GM12878 (cell line): Measurements from ENCODE around the gene RPL38. TPM values are rescaled to one million over a fixed set of nuclear protein-coding genes. Genes with fewer than 3 reads are reported as not detected.

ENCODE experiments used
- ATAC-seq: fragments of 200-7000 bp; cut with Tn5 transposase; 3 replicates; pipeline ENCODE4 v1.9.1; 2020; ENCODE audit warnings: mild to moderate bottlenecking, moderate library complexity
- BruUV-seq: library from RNA; stranded (reverse); fragments of 400-500 nt; replicated peaks from 2 replicates; lab custom pipeline; 2021; lab: Mats Ljungman, UMichigan
- CTCF ChIA-PET: fragments of 300-600 bp; sonication (Branson Sonifier 250); formaldehyde crosslinking; extraction: SDS; loops from one replicate; lab custom pipeline; 2021; ENCODE audit warnings: inconsistent platforms; lab: Yijun Ruan, JAX
- POLR2A ChIA-PET: fragments of 350-600 bp; formaldehyde crosslinking; extraction: SDS; loops from one replicate; lab custom pipeline; 2021; ENCODE audit warnings: inconsistent platforms; lab: Charles Lee
- RAD21 ChIA-PET: fragments of 300-600 bp; sonication (Branson Sonifier 250); formaldehyde crosslinking; loops from one replicate; lab custom pipeline; 2023; ENCODE audit warnings: antibody characterized with exemption; ENCODE audit not compliant: unreplicated experiment; lab: Charles Lee
- SMC1A ChIA-PET: fragments of 300-600 bp; sonication (Branson Sonifier 250); formaldehyde crosslinking; loops from one replicate; lab custom pipeline; 2023; ENCODE audit not compliant: unreplicated experiment, uncharacterized antibody; lab: Charles Lee
- DNase-seq: peaks from one replicate; pipeline ENCODE4 v3.0.0-alpha.2; 2011; ENCODE audit warnings: low read depth, low spot score
- FAIRE-seq: peaks from 3 replicates; lab custom pipeline; 2011; peaks lifted over from hg19 to GRCh38; lab: Jason Lieb, UNC
- H2AFZ ChIP-seq: 2 replicates; pipeline ENCODE4 v1.6.0; 2011; ENCODE audit warnings: low read depth, low read length, control low read depth; ENCODE audit not compliant: control insufficient read depth
- H3K27ac ChIP-seq: 2 replicates; pipeline ENCODE4 v1.5.1; 2011; ENCODE audit warnings: control low read depth; ENCODE audit not compliant: control insufficient read depth, insufficient read depth
- H3K27me3 ChIP-seq, 2 experiments: replicated peaks in 1 of 2; 2 replicates each; pipeline versions ENCODE4 v1.6.0 to v1.6.1; 2011; ENCODE audit warnings: low read length in 1 of 2; ENCODE audit not compliant: control insufficient read depth in 2 of 2, insufficient read depth in 2 of 2
- H3K36me3 ChIP-seq, 2 experiments: 2 replicates each; pipeline ENCODE4 v1.5.1; 2011; ENCODE audit warnings: low read length in 1 of 2; ENCODE audit not compliant: control insufficient read depth in 2 of 2, insufficient read depth in 2 of 2
- H3K4me1 ChIP-seq: 2 replicates; pipeline ENCODE4 v1.6.1; 2011; ENCODE audit warnings: mild to moderate bottlenecking, low read length, moderate library complexity, mixed read lengths; ENCODE audit not compliant: control insufficient read depth, insufficient read depth
- H3K4me2 ChIP-seq: 2 replicates; pipeline ENCODE4 v1.6.0; 2011; ENCODE audit warnings: control low read depth; ENCODE audit not compliant: control insufficient read depth, insufficient read depth
- H3K4me3 ChIP-seq: fragments of 200-600 bp; sonication (generic); 2 replicates; pipeline ENCODE4 v1.5.1; 2016
- H3K79me2 ChIP-seq: 2 replicates; pipeline ENCODE4 v1.6.0; 2011; ENCODE audit warnings: low read length; ENCODE audit not compliant: control insufficient read depth, insufficient read depth
- H3K9ac ChIP-seq: 2 replicates; pipeline ENCODE4 v1.8.0; 2011; ENCODE audit warnings: low read length, control low read depth, mixed read lengths; ENCODE audit not compliant: control insufficient read depth, insufficient read depth
- H3K9me3 ChIP-seq: replicated peaks from 3 replicates; pipeline ENCODE4 v1.5.1; 2011; ENCODE audit warnings: mild to moderate bottlenecking, low read length; ENCODE audit not compliant: control insufficient read depth, insufficient read depth
- H4K20me1 ChIP-seq: 2 replicates; pipeline ENCODE4 v1.6.0; 2011; ENCODE audit not compliant: control insufficient read depth, insufficient read depth
- ASH2L ChIP-seq: fragments of 300-600, 200-600 bp; sonication (generic); IDR thresholded peaks from 2 replicates; pipeline ENCODE4 v1.6.1; 2017; ENCODE audit warnings: low read depth, mild to moderate bottlenecking, borderline replicate concordance
- CHD1 ChIP-seq: IDR thresholded peaks from 2 replicates; pipeline ENCODE4 v1.6.1; 2012; ENCODE audit warnings: low read depth, low read length, improper control_type of control experiment
- E4F1 ChIP-seq: fragments of 450-650 bp; IDR thresholded peaks from 2 replicates; pipeline ENCODE4 v1.6.1; 2018; ENCODE audit warnings: borderline replicate concordance, mild to moderate bottlenecking; ENCODE audit not compliant: partially characterized antibody
- KAT2A ChIP-seq: conservative IDR thresholded peaks from 2 replicates; pipeline ENCODE4 v1.6.1; 2011; ENCODE audit warnings: low read depth, low read length; ENCODE audit not compliant: control insufficient read depth
- KLF5 ChIP-seq: fragments of 450-650 bp; IDR thresholded peaks from 2 replicates; pipeline ENCODE4 v1.6.1; 2014; ENCODE audit warnings: mild to moderate bottlenecking; ENCODE audit not compliant: partially characterized antibody
- MEF2A ChIP-seq: IDR thresholded peaks from 2 replicates; pipeline ENCODE4 v1.6.1; 2011; ENCODE audit warnings: low read depth, mild to moderate bottlenecking, low read length, moderate library complexity; ENCODE audit not compliant: insufficient read depth
- MTA3 ChIP-seq: IDR thresholded peaks from 2 replicates; pipeline ENCODE4 v1.6.1; 2012; ENCODE audit warnings: low read length, inconsistent platforms, borderline replicate concordance
- MYC ChIP-seq: IDR thresholded peaks from 2 replicates; pipeline ENCODE4 v1.6.1; 2011; ENCODE audit warnings: mild to moderate bottlenecking, low read length, moderate library complexity, inconsistent platforms; ENCODE audit not compliant: insufficient read depth, insufficient replicate concordance, insufficient read length, severe bottlenecking
- NR2F1 ChIP-seq: fragments of 450-650 bp; conservative IDR thresholded peaks from 2 replicates; pipeline ENCODE4 v1.6.1; 2017; ENCODE audit warnings: mild to moderate bottlenecking
- NRF1 ChIP-seq: conservative IDR thresholded peaks from 2 replicates; pipeline ENCODE4 v1.6.1; 2011; ENCODE audit warnings: mild to moderate bottlenecking, low read depth, low read length, improper control_type of control experiment
- PAX8 ChIP-seq: fragments of 450-650 bp; IDR thresholded peaks from 2 replicates; pipeline ENCODE4 v1.6.1; 2017; ENCODE audit warnings: mild to moderate bottlenecking, moderate library complexity
- SMAD1 ChIP-seq: fragments of 450-650 bp; IDR thresholded peaks from 2 replicates; pipeline ENCODE4 v1.6.1; 2018; ENCODE audit warnings: mild to moderate bottlenecking, low read depth; ENCODE audit not compliant: partially characterized antibody
- SMARCA5 ChIP-seq: fragments of 450-650 bp; IDR thresholded peaks from 2 replicates; pipeline ENCODE4 v1.6.1; 2017; ENCODE audit warnings: mild to moderate bottlenecking
- TCF7 ChIP-seq: IDR thresholded peaks from 2 replicates; pipeline ENCODE4 v1.6.1; 2014; ENCODE audit warnings: antibody characterized with exemption, borderline replicate concordance
- WGBS: methylation state at CpG from one replicate; pipeline ENCODE4 v1.1.6; 2016; ENCODE audit warnings: low lambda C conversion rate; ENCODE audit not compliant: insufficient replicate concordance, insufficient coverage; ENCODE audit errors: missing lambda C conversion rate; 5-methylcytosine and 5-hydroxymethylcytosine counted together
- in situ Hi-C: fragments of 300-500 bp; cut with MboI; formaldehyde crosslinking; loops from 9 replicates; pipeline ENCODE4 v1.14.3; 2018; ENCODE audit warnings: mixed read lengths
- intact Hi-C: fragments of 100-400 bp; cut with micrococcal nuclease; formaldehyde crosslinking; loops from one replicate; pipeline ENCODE4 v1.14.2; 2022; ENCODE audit not compliant: unreplicated experiment
- polyA plus RNA-seq, 11 experiments: library from polyadenylated mRNA; depleted of rRNA in 4 of 11; unstranded in 6 of 11; stranded (reverse) in 5 of 11; fragments of >200 nt; fragmentation: Nextera tagmentation in 4 of 11; fragmentation: Illumina TruSeq in 1 of 11; extraction: Ambion mirVana in 4 of 11; extraction: Trizol in 1 of 11; gene quantifications; 1 replicate in 1 of 11; 2 replicates in 10 of 11; pipeline versions ENCODE4 v1.2.1 to v1.2.3, GENCODE V29; 2011 to 2016; ENCODE audit warnings: inconsistent platforms in 2 of 11, missing spikeins in 2 of 11, low read depth in 1 of 11
- total RNA-seq, 4 experiments: library from RNA; depleted of rRNA in 3 of 4; stranded (reverse); fragments of >200 nt in 3 of 4; fragmentation: Illumina TruSeq in 1 of 4; extraction: Trizol in 1 of 4; gene quantifications; 2 replicates each; pipeline versions ENCODE4 v1.2.1 to v1.2.3, GENCODE V29; 2013 to 2021

The RPL38 gene
- total and polyA plus RNA-seq, 10 of the 15 experiments (the other 5 are each of a cell fraction or from before 2014, with no cell fraction given) = 1,318 to 4,938 (median 2,673) TPM

- TF ChIP-seq NR2F1 (no peak), SMARCA5 (no peak), E4F1 (no peak), NRF1 (no peak), ASH2L (no peak), MYC (no peak), KLF5 (no peak), TCF7 (no peak), PAX8 (no peak), CHD1 (no peak), SMAD1 (no peak), KAT2A (no peak), MEF2A (no peak), MTA3 (no peak)
- H3K4me3 ChIP-seq = no peak overlapping the region
- peaks cover 13% of the 10 kb centered on the region for H3K79me2 ChIP-seq
- ChIA-PET POLR2A (no interaction called here), CTCF (interaction anchor here (1.3 to 2.4 kb wide), 2 partner anchors 15 to 79 kb away, joined by 3 to 8 read pairs; partner anchors contain the start of gene RPL38), RAD21 (interaction anchor here (1.0 kb wide), 1 partner anchor 37 kb away, joined by 3 read pairs; no protein-coding TSS in a partner anchor), SMC1A (interaction anchor here (0.9 kb wide), 1 partner anchor 69 kb away, joined by 3 read pairs; no protein-coding TSS in a partner anchor)
- no peak overlapping the region for H3K9ac ChIP-seq
- H3K9me3 ChIP-seq = no peaks in the 10 kb centered on the region
- no peak for DNase-seq
- H2AFZ ChIP-seq = no peak overlapping the region
- FAIRE-seq = no peak
- H3K4me2 ChIP-seq = no peak overlapping the region
- no peaks in the 10 kb centered on the region for H4K20me1 ChIP-seq
- no peaks in the 10 kb centered on the region; a peak in 1 of 4 replicates for H3K36me3 ChIP-seq
- no TSS peak for BruUV-seq
- intact Hi-C loops (no loop called here), in situ Hi-C loops (loop anchor here (10.0 kb wide), 1 partner anchor 57 kb away; the partner anchor contains the start of gene DNAI2)
- WGBS = 68% methylated on average over 2 of the region's 2 CpGs
- no peak overlapping the region for H3K27ac ChIP-seq
- ATAC-seq = no peak
- peaks cover 15% of the 10 kb centered on the region for H3K4me1 ChIP-seq
- no peaks in the 10 kb centered on the region for H3K27me3 ChIP-seq
Observed at GRCh38 chr17:74217888-74218287, 14.4 kb downstream of the RPL38 start.
